Endothelial cell of umbilical vein (primary cell): ENCODE data around the gene EPYC. TPM values are rescaled to one million over a fixed set of nuclear protein-coding genes. Genes with fewer than 3 reads are reported as not detected.

Source experiments
- BruUV-seq: library from RNA; stranded (reverse); fragments of 400-500 nt; replicated peaks from 2 replicates; lab custom pipeline; 2021; lab: Mats Ljungman, UMichigan
- CTCF ChIA-PET: fragments of 300-600, 350-600 bp; sonication (Branson Sonifier 250); formaldehyde crosslinking; loops from one replicate; lab custom pipeline; 2021; ENCODE audit warnings: antibody characterized with exemption, inconsistent platforms; lab: Charles Lee
- POLR2A ChIA-PET: fragments of 300-600, 350-600 bp; sonication (Branson Sonifier 250); formaldehyde crosslinking; loops from one replicate; lab custom pipeline; 2021; ENCODE audit warnings: antibody characterized with exemption, inconsistent platforms; lab: Charles Lee
- DNase-seq: peaks from one replicate; pipeline ENCODE4 v3.0.0-alpha.2; 2011; ENCODE audit warnings: low read depth, low spot score
- FAIRE-seq: peaks from 2 replicates; lab custom pipeline; 2011; peaks lifted over from hg19 to GRCh38; lab: Jason Lieb, UNC
- H2AFZ ChIP-seq: 2 replicates; pipeline ENCODE4 v1.6.0; 2012; ENCODE audit warnings: low read depth, low read length, control low read depth, inconsistent platforms
- H3K27ac ChIP-seq: 2 replicates; pipeline ENCODE4 v1.5.1; 2011; ENCODE audit warnings: low read depth, mild to moderate bottlenecking, control low read depth, low read length, moderate library complexity; ENCODE audit not compliant: insufficient read depth
- H3K27me3 ChIP-seq, 2 experiments: 2 replicates each; pipeline versions ENCODE4 v1.6.0 to v1.6.1; 2011; ENCODE audit warnings: low read length in 2 of 2, mixed read lengths in 1 of 2; ENCODE audit not compliant: control insufficient read depth in 2 of 2, insufficient read depth in 2 of 2
- H3K36me3 ChIP-seq, 2 experiments: 2 replicates in 1 of 2; 3 replicates in 1 of 2; pipeline ENCODE4 v1.5.1; 2011; ENCODE audit warnings: low read length in 2 of 2, mild to moderate bottlenecking in 1 of 2, moderate library complexity in 1 of 2; ENCODE audit not compliant: control insufficient read depth in 2 of 2, insufficient read depth in 2 of 2; ENCODE audit errors: extremely low read depth in 1 of 2
- H3K4me1 ChIP-seq: 3 replicates; pipeline ENCODE4 v1.5.1; 2011; ENCODE audit warnings: mild to moderate bottlenecking, low read length; ENCODE audit not compliant: control insufficient read depth, insufficient read depth; ENCODE audit errors: extremely low read depth
- H3K4me2 ChIP-seq: 2 replicates; pipeline ENCODE4 v1.6.1; 2011; ENCODE audit warnings: low read length, control low read depth, mixed read lengths; ENCODE audit not compliant: insufficient read depth
- H3K4me3 ChIP-seq, 3 experiments: fragments of 200-600 bp in 1 of 3; sonication (generic), shearing (Covaris generic) in 1 of 3; replicated peaks in 1 of 3; 2 replicates each; pipeline ENCODE4 v1.5.1; 2011 to 2016; ENCODE audit warnings: control low read depth in 3 of 3, low read length in 3 of 3, mild to moderate bottlenecking in 2 of 3, inconsistent platforms in 1 of 3, low read depth in 1 of 3, moderate library complexity in 1 of 3; ENCODE audit not compliant: insufficient read depth in 1 of 3
- H3K79me2 ChIP-seq: 2 replicates; pipeline ENCODE4 v1.6.0; 2012; ENCODE audit warnings: low read length, inconsistent platforms; ENCODE audit not compliant: control insufficient read depth, insufficient read depth
- H3K9ac ChIP-seq: replicated peaks from 2 replicates; pipeline ENCODE3; 2011; ENCODE audit warnings: low read length, control low read depth; ENCODE audit not compliant: insufficient read depth; ENCODE audit errors: extremely low read depth
- H3K9me1 ChIP-seq: replicated peaks from 3 replicates; pipeline ENCODE4 v1.6.0; 2011; ENCODE audit warnings: mild to moderate bottlenecking, low read length; ENCODE audit not compliant: control insufficient read depth, insufficient read depth; ENCODE audit errors: extremely low read depth
- H3K9me3 ChIP-seq: replicated peaks from 2 replicates; pipeline ENCODE4 v1.5.1; 2012; ENCODE audit warnings: low read length, inconsistent platforms; ENCODE audit not compliant: control insufficient read depth, insufficient read depth
- H4K20me1 ChIP-seq: replicated peaks from 2 replicates; pipeline ENCODE3; 2011; ENCODE audit warnings: mild to moderate bottlenecking, low read length; ENCODE audit not compliant: control insufficient read depth, insufficient read depth; ENCODE audit errors: extremely low read depth
- EZH2 ChIP-seq: IDR thresholded peaks from 2 replicates; pipeline ENCODE4 v1.6.1; 2012; ENCODE audit warnings: borderline replicate concordance, low read depth, mild to moderate bottlenecking, moderate library complexity, low read length, inconsistent platforms; ENCODE audit not compliant: severe bottlenecking
- FOS ChIP-seq: IDR thresholded peaks from 2 replicates; pipeline ENCODE4 v1.6.1; 2011; ENCODE audit warnings: mild to moderate bottlenecking, low read length, moderate library complexity, borderline replicate concordance; ENCODE audit not compliant: insufficient read depth
- GATA2 ChIP-seq: IDR thresholded peaks from 2 replicates; pipeline ENCODE4 v1.7.0; 2011; ENCODE audit warnings: low read depth, mild to moderate bottlenecking, moderate library complexity, mixed read lengths, low read length; ENCODE audit not compliant: insufficient read length, insufficient read depth
- JUN ChIP-seq: IDR thresholded peaks from 2 replicates; pipeline ENCODE4 v1.6.1; 2011; ENCODE audit warnings: borderline replicate concordance, low read depth; ENCODE audit not compliant: insufficient read length, insufficient read depth
- MAX ChIP-seq: IDR thresholded peaks from 2 replicates; pipeline ENCODE4 v1.6.1; 2011; ENCODE audit not compliant: insufficient read depth, insufficient read length
- MYC ChIP-seq: IDR thresholded peaks from one replicate; pipeline ENCODE4 v1.6.1; 2011; ENCODE audit warnings: mild to moderate bottlenecking, low read depth, low read length
- POLR2A ChIP-seq: IDR thresholded peaks from 2 replicates; pipeline ENCODE4 v1.6.1; 2012; ENCODE audit warnings: low read depth, mild to moderate bottlenecking, control low read depth, low read length
- POLR2AphosphoS5 ChIP-seq: IDR thresholded peaks from 2 replicates; pipeline ENCODE4 v1.6.1; 2012; ENCODE audit warnings: low read depth, mild to moderate bottlenecking, control low read depth, low read length, moderate library complexity; ENCODE audit not compliant: insufficient read depth
- dilution Hi-C: fragments of 300-500 bp; cut with MboI; formaldehyde crosslinking; loops from one replicate; pipeline ENCODE4 v1.15.0; 2019; ENCODE audit warnings: low sequenced_read_pairs; ENCODE audit not compliant: extremely low pct_ligation_motif_present
- intact Hi-C: fragments of 100-400 bp; cut with micrococcal nuclease; formaldehyde crosslinking; loops from one replicate; pipeline ENCODE4 v1.10.0; 2022
- polyA plus RNA-seq, 4 experiments: library from polyadenylated mRNA; depleted of rRNA in 3 of 4; stranded (reverse) in 3 of 4; unstranded in 1 of 4; fragments of >200 nt; gene quantifications; 2 replicates each; pipeline versions ENCODE4 v1.2.1 to v1.2.3, GENCODE V29; 2011 to 2012; ENCODE audit warnings: missing spikeins in 1 of 4
- total RNA-seq: library from RNA; stranded (reverse); gene quantifications from 2 replicates; pipeline ENCODE4 v1.2.3, GENCODE V29; 2021
- TF ChIP-seq, protein P1 (sequence below), 2 donors: IDR thresholded peaks; 1 replicate in 1 of 2; 2 replicates in 1 of 2; pipeline ENCODE4 v1.5.1; 2011; ENCODE audit warnings: low read length in 2 of 2, mild to moderate bottlenecking in 2 of 2, moderate library complexity in 2 of 2, control low read depth in 1 of 2, inconsistent platforms in 1 of 2, low read depth in 1 of 2; ENCODE audit not compliant: insufficient read depth in 1 of 2; ENCODE audit errors: extremely low read depth in 1 of 2

Gene EPYC
- total and polyA plus RNA-seq, 2 donors (not counting 3 experiments of a cell fraction or from before 2014, with no cell fraction given): not detected

GRCh38 chr12:90969346-90969745 is 35.4 kb downstream of the EPYC start:
- dilution Hi-C loops (no loop called here), intact Hi-C loops (no loop called here)
- Histone ChIP-seq H3K27ac (no peak overlapping the region), H3K36me3 (no peaks in the 10 kb centered on the region), H3K9me1 (no peaks in the 10 kb centered on the region), H3K9ac (no peak overlapping the region), H3K9me3 (no peaks in the 10 kb centered on the region), H2AFZ (no peak overlapping the region), H3K79me2 (no peaks in the 10 kb centered on the region), H3K4me2 (no peak overlapping the region), H3K4me3 (no peak overlapping the region), H3K4me1 (peaks cover 11% of the 10 kb centered on the region), H3K27me3 (no peaks in the 10 kb centered on the region), H4K20me1 (no peaks in the 10 kb centered on the region)
- ChIA-PET POLR2A (no interaction called here), CTCF (interaction anchor here (0.6 to 3.0 kb wide), 9 partner anchors 9 to 1647 kb away, joined by 3 to 20 read pairs (median 4); no protein-coding TSS in a partner anchor)
- DNase-seq (no peak), FAIRE-seq (no peak)
- no TSS peak for BruUV-seq
- TF ChIP-seq FOS (no peak), EZH2 (no peak), JUN (no peak), POLR2AphosphoS5 (no peak), MYC (no peak), MAX (no peak), GATA2 (no peak), POLR2A (no peak)
- TF ChIP-seq, protein P1, sequence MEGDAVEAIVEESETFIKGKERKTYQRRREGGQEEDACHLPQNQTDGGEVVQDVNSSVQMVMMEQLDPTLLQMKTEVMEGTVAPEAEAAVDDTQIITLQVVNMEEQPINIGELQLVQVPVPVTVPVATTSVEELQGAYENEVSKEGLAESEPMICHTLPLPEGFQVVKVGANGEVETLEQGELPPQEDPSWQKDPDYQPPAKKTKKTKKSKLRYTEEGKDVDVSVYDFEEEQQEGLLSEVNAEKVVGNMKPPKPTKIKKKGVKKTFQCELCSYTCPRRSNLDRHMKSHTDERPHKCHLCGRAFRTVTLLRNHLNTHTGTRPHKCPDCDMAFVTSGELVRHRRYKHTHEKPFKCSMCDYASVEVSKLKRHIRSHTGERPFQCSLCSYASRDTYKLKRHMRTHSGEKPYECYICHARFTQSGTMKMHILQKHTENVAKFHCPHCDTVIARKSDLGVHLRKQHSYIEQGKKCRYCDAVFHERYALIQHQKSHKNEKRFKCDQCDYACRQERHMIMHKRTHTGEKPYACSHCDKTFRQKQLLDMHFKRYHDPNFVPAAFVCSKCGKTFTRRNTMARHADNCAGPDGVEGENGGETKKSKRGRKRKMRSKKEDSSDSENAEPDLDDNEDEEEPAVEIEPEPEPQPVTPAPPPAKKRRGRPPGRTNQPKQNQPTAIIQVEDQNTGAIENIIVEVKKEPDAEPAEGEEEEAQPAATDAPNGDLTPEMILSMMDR (IDR thresholded peaks at IDR 0.05; ENCODE audit: extremely low read depth in 1 of 2, insufficient read depth in 1 of 2, low read depth in 1 of 2, low read length in 2 of 2): no peak
